Nephron progenitor cell (in vitro differentiated cells): ENCODE measurements around the gene CCDC148.

ENCODE experiments used
- DNase-seq: peaks from one replicate; pipeline ENCODE4 v3.0.0; 2021
- H3K27ac Mint-ChIP-seq: 2 replicates; pipeline ENCODE4 v1.8.0; 2021; ENCODE audit warnings: mild to moderate bottlenecking, moderate library complexity, mixed read lengths
- H3K27me3 Mint-ChIP-seq: 2 replicates; pipeline ENCODE4 v1.8.0; 2021; ENCODE audit warnings: mild to moderate bottlenecking, low read depth, mixed read lengths; ENCODE audit not compliant: poor library complexity
- H3K36me3 Mint-ChIP-seq: 2 replicates; pipeline ENCODE4 v1.8.0; 2021; ENCODE audit warnings: low read depth, mixed read lengths
- H3K4me1 Mint-ChIP-seq: 2 replicates; pipeline ENCODE4 v1.8.0; 2021; ENCODE audit warnings: mixed read lengths
- H3K4me3 Mint-ChIP-seq: 2 replicates; pipeline ENCODE4 v1.8.0; 2021; ENCODE audit warnings: mild to moderate bottlenecking, moderate library complexity, mixed read lengths
- H3K9me3 Mint-ChIP-seq: 2 replicates; pipeline ENCODE4 v1.8.0; 2021; ENCODE audit warnings: mild to moderate bottlenecking, moderate library complexity, mixed read lengths
- CTCF ChIP-seq: fragments of 200-600 bp; sonication (generic); IDR thresholded peaks from 2 replicates; pipeline ENCODE4 v1.5.0; 2021; ENCODE audit warnings: antibody characterized with exemption

CCDC148 gene

GRCh38 chr2:158392687-158393086, 63.9 kb downstream of the CCDC148 start:
- no peaks in the 10 kb centered on the region for H3K27me3 Mint-ChIP-seq
- DNase-seq, result no peak
- no peak for TF ChIP-seq CTCF
- H3K4me3 Mint-ChIP-seq, result no peak overlapping the region
- no peaks in the 10 kb centered on the region for H3K36me3 Mint-ChIP-seq
- no peaks in the 10 kb centered on the region for H3K9me3 Mint-ChIP-seq
- no peak overlapping the region for H3K27ac Mint-ChIP-seq
- peaks cover 26% of the 10 kb centered on the region for H3K4me1 Mint-ChIP-seq

- Mint-ChIP-seq H3K4me1 (peaks cover 26% of the 10 kb centered on the region), H3K36me3 (no peaks in the 10 kb centered on the region), H3K27ac (no peak overlapping the region), H3K4me3 (no peak overlapping the region), H3K9me3 (no peaks in the 10 kb centered on the region), H3K27me3 (no peaks in the 10 kb centered on the region)
- no peak for DNase-seq
- no peak for TF ChIP-seq CTCF
Observed at GRCh38 chr2:158391876-158392275, 64.7 kb downstream of the CCDC148 start.

- H3K9me3 Mint-ChIP-seq, result no peaks in the 10 kb centered on the region
- no peak overlapping the region for H3K27ac Mint-ChIP-seq
- no peaks in the 10 kb centered on the region for H3K27me3 Mint-ChIP-seq
- H3K4me3 Mint-ChIP-seq, result no peak overlapping the region
- no peaks in the 10 kb centered on the region for H3K36me3 Mint-ChIP-seq
- no peak for DNase-seq
- H3K4me1 Mint-ChIP-seq, result peaks cover 26% of the 10 kb centered on the region
- TF ChIP-seq CTCF, result no peak
Observed at GRCh38 chr2:158391361-158391760, 65.2 kb downstream of the CCDC148 start.

- no peak overlapping the region for H3K27ac Mint-ChIP-seq
- no peaks in the 10 kb centered on the region for H3K9me3 Mint-ChIP-seq
- H3K36me3 Mint-ChIP-seq, result peaks cover 5% of the 10 kb centered on the region
- no peak for DNase-seq
- no peaks in the 10 kb centered on the region for H3K27me3 Mint-ChIP-seq
- peaks cover 2% of the 10 kb centered on the region for H3K4me1 Mint-ChIP-seq
- H3K4me3 Mint-ChIP-seq, result no peak overlapping the region
- TF ChIP-seq CTCF, result no peak
Observed at GRCh38 chr2:158388159-158388558, 68.4 kb downstream of the CCDC148 start.

GRCh38 chr2:158385646-158386045, 70.9 kb downstream of the CCDC148 start:
- no peak for TF ChIP-seq CTCF
- Mint-ChIP-seq H3K4me1 (no peaks in the 10 kb centered on the region), H3K27me3 (no peaks in the 10 kb centered on the region), H3K9me3 (peaks cover 6% of the 10 kb centered on the region), H3K4me3 (no peak overlapping the region), H3K36me3 (peaks cover 5% of the 10 kb centered on the region), H3K27ac (no peak overlapping the region)
- DNase-seq, result no peak

- H3K27ac Mint-ChIP-seq, result no peak overlapping the region
- no peaks in the 10 kb centered on the region for H3K4me1 Mint-ChIP-seq
- DNase-seq, result no peak
- H3K27me3 Mint-ChIP-seq, result no peaks in the 10 kb centered on the region
- peaks cover 9% of the 10 kb centered on the region for H3K36me3 Mint-ChIP-seq
- TF ChIP-seq CTCF, result no peak
- H3K4me3 Mint-ChIP-seq, result no peak overlapping the region
- peaks cover 12% of the 10 kb centered on the region for H3K9me3 Mint-ChIP-seq
Observed at GRCh38 chr2:158381978-158382377, 74.6 kb downstream of the CCDC148 start.
